ENCODE results near the gene FANCD2.

The FANCD2 gene

DNA sequence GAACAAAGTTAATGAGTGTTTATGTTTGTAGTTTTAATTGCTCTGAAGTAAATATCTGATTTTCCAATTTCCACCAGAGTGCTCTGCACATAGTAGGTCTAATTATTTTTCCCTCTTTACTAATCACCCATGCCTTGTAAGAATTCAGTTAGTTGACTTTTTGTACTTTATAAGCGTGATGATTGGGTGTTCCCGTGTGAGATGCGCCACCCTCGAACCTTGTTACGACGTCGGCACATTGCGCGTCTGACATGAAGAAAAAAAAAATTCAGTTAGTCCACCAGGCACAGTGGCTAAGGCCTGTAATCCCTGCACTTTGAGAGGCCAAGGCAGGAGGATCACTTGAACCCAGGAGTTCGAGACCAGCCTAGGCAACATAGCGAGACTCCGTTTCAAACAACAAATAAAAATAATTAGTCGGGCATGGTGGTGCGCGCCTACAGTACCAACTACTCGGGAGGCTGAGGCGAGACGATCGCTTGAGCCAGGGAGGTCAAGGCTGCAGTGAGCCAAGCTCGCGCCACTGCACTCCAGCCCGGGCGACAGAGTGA, 114.8 kb downstream of the FANCD2 start:
- FAIRE-seq (no peak), DNase-seq (ENCODE audit: insufficient read length, low spot score) (no peak)
- TF ChIP-seq CTCF (IDR thresholded peaks at IDR 0.05; ENCODE audit: insufficient read depth, missing control alignments) = no peak

GRCh38 chr3:10142707-10143560, 116.7 kb downstream of the FANCD2 start:
- FAIRE-seq (no peak), DNase-seq (ENCODE audit: insufficient read length, low spot score) (no peak)
- no peak for TF ChIP-seq CTCF (IDR thresholded peaks at IDR 0.05; ENCODE audit: insufficient read depth, missing control alignments)

GRCh38 chr3:10145685-10146084, 119.4 kb downstream of the FANCD2 start:
- FAIRE-seq = no peak
- TF ChIP-seq CTCF (IDR thresholded peaks at IDR 0.05; ENCODE audit: insufficient read depth, missing control alignments) = no peak

GRCh38 chr3:10149226-10149625, 123.0 kb downstream of the FANCD2 start:
- no peak for FAIRE-seq

More at GRCh38 chr3:10145685-10146084, 119.4 kb downstream of the FANCD2 start:
- DNase-seq (ENCODE audit: insufficient read length, low spot score) = no peak

GRCh38 chr3:10150987-10151386, 124.8 kb downstream of the FANCD2 start:
- DNase-seq (ENCODE audit: insufficient read length, low spot score) (no peak), FAIRE-seq (no peak)
- no peak for TF ChIP-seq CTCF (IDR thresholded peaks at IDR 0.05; ENCODE audit: insufficient read depth, missing control alignments)

More at GRCh38 chr3:10149226-10149625, 123.0 kb downstream of the FANCD2 start:
- no peak for TF ChIP-seq CTCF (IDR thresholded peaks at IDR 0.05; ENCODE audit: insufficient read depth, missing control alignments)
- DNase-seq (ENCODE audit: insufficient read length, low spot score) = no peak
